SH-SY5Y (cell line): ENCODE results near the gene STUB1.

Source experiments
- GATA2 ChIP-seq: IDR thresholded peaks from 2 replicates; pipeline ENCODE4 v1.6.1; 2011; ENCODE audit warnings: mild to moderate bottlenecking, low read depth, low read length
- GATA3 ChIP-seq: IDR thresholded peaks from 2 replicates; pipeline ENCODE4 v1.6.1; 2011; ENCODE audit warnings: low read depth, mild to moderate bottlenecking, low read length, moderate library complexity

The STUB1 gene

DNA sequence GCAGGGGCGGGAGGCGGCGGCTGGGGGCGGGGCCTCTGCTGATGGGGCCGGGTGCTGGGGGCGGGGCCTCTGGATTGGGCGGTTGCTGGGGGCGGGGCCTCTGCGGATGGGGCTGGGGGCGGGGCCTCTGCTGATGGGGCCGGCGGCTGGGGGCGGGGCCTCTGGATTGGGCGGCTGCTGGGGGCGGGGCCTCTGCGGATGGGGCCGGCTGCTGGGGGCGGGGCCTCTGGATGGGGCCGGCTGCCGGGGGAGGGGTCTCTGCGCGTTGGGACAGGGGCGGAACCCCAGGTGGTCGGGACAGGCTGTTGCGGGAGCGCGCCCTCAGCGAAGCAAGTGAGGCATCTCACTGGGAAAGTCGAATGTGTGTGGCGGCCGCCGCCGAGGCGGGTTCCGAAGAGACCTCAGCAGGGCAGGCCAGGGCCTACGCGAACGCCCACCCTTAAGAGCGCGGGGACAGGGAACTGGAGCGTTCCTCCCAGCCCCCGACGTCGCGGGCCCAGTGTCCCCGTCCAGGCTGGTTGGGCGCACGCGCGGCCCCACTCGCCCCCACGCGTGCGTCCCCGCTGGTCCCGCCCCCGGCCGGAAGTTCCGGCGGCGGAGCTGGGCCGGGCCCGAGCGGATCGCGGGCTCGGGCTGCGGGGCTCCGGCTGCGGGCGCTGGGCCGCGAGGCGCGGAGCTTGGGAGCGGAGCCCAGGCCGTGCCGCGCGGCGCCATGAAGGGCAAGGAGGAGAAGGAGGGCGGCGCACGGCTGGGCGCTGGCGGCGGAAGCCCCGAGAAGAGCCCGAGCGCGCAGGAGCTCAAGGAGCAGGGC lies at the start of gene STUB1:
Gene STUB1 (plus strand): TSS at position 597 of the 811 bp plus-strand sequence. CDS start 116 bp downstream, at position 713.
- no peak for TF ChIP-seq GATA3
- TF ChIP-seq GATA2: no peak

- TF ChIP-seq GATA3: no peak
- TF ChIP-seq GATA2: no peak
These were observed 49.3 kb upstream of the STUB1 start, which contains the start of gene WFIKKN1 for GRCh38 chr16:630815-631405. WFIKKN1 (plus strand) TSS chr16:630985; CDS start chr16:631254, 269 bp downstream.

- no peak for TF ChIP-seq GATA2
- TF ChIP-seq GATA3: no peak
These were observed 48.3 kb upstream of the STUB1 start for GRCh38 chr16:631808-632358.

DNA sequence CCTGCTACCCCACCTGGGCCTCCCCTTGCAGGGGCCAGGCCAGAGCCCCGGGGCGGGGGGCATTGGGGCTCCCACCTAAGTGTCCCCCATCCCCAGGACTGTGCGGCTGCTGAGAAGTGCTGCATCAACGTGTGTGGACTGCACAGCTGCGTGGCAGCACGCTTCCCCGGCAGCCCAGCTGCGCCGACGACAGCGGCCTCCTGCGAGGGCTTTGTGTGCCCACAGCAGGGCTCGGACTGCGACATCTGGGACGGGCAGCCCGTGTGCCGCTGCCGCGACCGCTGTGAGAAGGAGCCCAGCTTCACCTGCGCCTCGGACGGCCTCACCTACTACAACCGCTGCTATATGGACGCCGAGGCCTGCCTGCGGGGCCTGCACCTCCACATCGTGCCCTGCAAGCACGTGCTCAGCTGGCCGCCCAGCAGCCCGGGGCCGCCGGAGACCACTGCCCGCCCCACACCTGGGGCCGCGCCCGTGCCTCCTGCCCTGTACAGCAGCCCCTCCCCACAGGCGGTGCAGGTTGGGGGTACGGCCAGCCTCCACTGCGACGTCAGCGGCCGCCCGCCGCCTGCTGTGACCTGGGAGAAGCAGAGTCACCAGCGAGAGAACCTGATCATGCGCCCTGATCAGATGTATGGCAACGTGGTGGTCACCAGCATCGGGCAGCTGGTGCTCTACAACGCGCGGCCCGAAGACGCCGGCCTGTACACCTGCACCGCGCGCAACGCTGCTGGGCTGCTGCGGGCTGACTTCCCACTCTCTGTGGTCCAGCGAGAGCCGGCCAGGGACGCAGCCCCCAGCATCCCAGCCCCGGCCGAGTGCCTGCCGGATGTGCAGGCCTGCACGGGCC lies 47.5 kb upstream of the STUB1 start:
- TF ChIP-seq GATA3 (no peak), GATA2 (no peak)

DNA sequence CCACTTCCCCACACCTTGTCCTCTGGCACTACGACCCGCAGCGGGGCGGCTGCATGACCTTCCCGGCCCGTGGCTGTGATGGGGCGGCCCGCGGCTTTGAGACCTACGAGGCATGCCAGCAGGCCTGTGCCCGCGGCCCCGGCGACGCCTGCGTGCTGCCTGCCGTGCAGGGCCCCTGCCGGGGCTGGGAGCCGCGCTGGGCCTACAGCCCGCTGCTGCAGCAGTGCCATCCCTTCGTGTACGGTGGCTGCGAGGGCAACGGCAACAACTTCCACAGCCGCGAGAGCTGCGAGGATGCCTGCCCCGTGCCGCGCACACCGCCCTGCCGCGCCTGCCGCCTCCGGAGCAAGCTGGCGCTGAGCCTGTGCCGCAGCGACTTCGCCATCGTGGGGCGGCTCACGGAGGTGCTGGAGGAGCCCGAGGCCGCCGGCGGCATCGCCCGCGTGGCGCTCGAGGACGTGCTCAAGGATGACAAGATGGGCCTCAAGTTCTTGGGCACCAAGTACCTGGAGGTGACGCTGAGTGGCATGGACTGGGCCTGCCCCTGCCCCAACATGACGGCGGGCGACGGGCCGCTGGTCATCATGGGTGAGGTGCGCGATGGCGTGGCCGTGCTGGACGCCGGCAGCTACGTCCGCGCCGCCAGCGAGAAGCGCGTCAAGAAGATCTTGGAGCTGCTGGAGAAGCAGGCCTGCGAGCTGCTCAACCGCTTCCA lies 46.7 kb upstream of the STUB1 start:
- TF ChIP-seq GATA3: no peak
- TF ChIP-seq GATA2: no peak

DNA sequence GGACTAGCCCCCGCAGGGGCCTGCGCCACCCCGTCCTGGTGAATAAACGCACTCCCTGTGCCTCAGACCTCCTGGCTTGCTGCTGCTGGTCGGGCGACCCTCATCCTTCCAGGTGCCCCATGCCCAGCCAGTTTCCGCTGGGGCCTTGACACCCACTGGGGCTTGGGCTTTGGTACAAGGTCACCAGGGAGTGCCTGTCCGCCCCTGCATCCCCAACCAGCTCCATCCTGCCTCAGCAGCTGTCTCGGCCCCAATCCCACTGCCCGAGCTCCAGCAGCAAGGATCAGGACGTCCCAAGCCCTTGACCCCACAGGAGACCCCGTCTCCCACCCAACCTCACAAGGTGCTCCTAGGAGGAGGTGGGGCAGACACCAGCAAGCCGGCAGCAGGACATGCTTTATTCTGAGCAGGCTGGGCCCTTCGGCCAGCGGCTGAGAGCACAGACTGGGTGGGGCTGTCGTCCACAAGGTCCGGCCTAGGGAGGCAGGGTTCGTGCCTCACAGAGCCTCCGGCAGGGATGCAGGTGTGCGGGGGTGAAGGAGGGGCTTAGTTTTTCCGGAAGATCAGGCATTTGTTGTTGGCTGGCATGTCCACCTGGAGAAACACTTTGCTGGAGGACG lies 46.0 kb upstream of the STUB1 start:
- TF ChIP-seq GATA2 (no peak), GATA3 (no peak)

GRCh38 chr16:634996-635395 lies 45.2 kb upstream of the STUB1 start:
- no peak for TF ChIP-seq GATA3
- TF ChIP-seq GATA2: no peak

DNA sequence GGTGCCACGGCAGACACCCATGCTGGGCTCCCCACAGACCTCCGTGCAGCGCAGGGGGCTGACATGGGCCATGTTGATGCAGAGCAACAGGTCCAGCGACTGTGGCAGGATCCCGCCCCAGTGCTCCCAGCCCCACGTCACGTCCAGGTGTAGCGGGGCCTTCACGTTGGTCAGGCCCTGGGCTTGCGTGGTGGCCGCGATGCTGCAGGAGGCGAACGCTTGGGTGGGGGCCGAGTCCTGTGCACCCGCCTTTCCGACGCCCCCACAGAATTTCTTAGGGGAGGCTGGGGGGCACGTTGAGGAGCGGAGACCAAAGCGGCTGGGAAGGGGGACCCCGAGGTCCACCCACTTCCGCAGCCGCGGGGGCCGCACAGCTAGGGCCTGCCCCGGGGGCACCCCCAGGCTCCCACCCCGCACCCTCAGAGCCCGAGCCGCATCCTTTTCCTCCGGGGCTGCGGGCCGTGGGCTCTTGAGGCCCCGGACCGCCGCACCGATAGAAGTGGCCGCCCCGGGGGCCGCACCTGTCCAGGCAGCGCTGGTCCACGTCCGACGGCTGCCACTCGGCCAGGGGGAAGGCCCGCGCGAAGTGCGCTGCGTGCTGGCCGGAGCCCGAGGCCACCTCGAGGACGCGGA lies 44.5 kb upstream of the STUB1 start:
- TF ChIP-seq GATA2: no peak

- TF ChIP-seq GATA3 (no peak), GATA2 (no peak)
These were observed 43.8 kb upstream of the STUB1 start, which contains the start of gene METTL26 for GRCh38 chr16:636206-637080. METTL26 (minus strand) TSS chr16:636305; CDS start chr16:636290, 15 bp downstream.

DNA sequence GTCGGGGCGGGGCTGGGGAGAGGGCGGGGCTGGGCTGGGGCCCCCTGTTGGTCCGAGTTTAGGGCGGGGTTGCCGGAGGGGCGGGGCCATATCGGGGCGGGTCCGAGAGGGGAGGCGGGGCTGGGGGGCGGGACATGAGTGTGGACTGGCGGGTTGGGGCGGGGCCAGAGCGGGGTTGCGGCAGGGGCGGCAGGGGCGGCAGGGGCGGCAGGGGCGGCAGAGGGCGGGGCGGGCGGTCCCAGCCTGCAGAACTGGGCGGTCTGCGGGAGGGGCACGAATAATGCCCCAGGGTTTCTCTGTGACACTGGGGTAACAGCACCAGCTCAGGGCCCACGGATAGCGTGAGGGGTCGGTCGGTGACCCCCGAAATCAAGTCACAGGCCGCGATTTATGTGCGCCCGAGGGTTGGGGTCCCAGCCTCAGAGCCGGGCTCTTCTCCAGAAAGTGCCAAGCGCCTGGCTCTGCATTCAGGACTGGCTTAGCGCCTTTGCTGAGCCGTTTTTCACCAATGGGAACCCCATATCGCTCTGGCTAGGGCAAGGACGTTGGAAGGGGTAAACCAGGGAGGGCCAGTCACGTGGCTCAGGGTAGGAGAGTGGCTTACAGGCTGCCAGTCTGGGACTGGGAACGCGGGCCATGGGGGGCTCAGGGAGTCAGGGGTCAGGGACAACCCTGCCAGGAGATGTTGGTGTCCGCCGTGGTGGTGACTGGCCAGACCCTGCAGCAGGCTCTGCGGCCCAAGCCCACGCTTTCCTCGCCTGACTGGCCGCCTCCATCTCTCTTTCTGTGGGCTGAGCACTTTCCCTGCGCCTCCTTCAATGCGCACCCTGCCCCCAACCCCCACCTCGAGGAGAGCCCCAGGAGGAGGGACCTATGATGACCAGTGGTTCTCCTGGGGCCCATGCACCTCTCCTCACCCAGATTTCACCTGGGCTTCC lies 42.9 kb upstream of the STUB1 start:
- TF ChIP-seq GATA2: no peak
- TF ChIP-seq GATA3: no peak

GRCh38 chr16:638034-638543 lies 42.1 kb upstream of the STUB1 start:
- no peak for TF ChIP-seq GATA3
- TF ChIP-seq GATA2: no peak
